Activated CD4-positive, alpha-beta T cell treated with anti-CD3 and anti-CD28 coated beads, Interleukin-2, amount 50 U/mL, for 4 hours (primary cell): Measurements from ENCODE around the gene KLHL10.
"Not testable (repeated sequence)": the region's sequence is repeated elsewhere in the genome, so short reads cannot be mapped to it uniquely, and the experiment has no call there.

Experiments
- DNase-seq, 2 experiments: peaks; one replicate each; pipeline ENCODE4 v3.0.0-alpha.2; 2020

Gene KLHL10

DNA sequence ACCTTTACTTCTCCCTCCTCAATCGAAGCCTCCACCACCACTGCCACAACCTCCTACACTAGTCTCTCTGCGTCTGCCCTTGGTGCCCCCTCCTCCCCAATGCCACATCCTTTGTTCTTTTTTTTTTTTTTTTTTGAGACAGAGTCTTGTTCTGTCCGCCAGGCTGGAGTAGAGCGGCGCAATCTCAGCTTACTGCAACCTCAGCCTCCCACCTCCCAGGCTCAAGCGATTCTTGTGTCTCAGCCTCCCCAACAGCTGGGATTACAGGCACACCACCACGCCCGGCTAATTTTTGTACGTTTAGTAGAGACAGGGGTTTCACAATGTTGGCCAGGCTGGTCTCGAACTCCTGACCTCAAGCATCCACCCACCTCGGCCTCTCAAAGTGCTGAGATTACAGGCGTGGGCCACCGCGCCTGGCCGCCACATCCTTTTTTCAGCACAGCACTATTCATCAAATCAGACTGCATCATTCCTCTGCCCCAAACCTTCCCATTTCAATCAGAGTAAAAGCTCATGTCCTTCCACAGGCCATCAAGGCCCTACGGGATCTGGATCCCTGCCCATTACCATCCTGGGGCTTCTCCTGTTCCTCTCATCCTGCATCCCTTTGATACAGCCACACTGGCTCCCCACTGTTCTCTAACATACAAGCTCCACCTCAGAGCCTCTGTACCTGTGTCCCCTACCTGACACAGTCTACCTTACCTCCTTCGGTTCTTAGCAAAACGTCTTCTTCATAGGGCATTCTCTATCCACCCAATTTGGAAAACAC, 25.6 kb downstream of the KLHL10 start:
- DNase-seq: peak; percentile 3 to 21

- DNase-seq: no peak
Observed at GRCh38 chr17:41864498-41864835, 26.8 kb downstream of the KLHL10 start.

- peak; percentile 82 to 83 for DNase-seq
Observed at GRCh38 chr17:41864836-41865595, 27.4 kb downstream of the KLHL10 start, which contains the start of gene KLHL11. Gene KLHL11, minus strand, starts transcription at chr17:41865423. Its CDS starts 53 bp downstream, at chr17:41865370.

GRCh38 chr17:41865596-41865893, 27.9 kb downstream of the KLHL10 start:
- DNase-seq: no peak

GRCh38 chr17:41868568-41868967, 30.9 kb downstream of the KLHL10 start:
- DNase-seq: no peak

DNA sequence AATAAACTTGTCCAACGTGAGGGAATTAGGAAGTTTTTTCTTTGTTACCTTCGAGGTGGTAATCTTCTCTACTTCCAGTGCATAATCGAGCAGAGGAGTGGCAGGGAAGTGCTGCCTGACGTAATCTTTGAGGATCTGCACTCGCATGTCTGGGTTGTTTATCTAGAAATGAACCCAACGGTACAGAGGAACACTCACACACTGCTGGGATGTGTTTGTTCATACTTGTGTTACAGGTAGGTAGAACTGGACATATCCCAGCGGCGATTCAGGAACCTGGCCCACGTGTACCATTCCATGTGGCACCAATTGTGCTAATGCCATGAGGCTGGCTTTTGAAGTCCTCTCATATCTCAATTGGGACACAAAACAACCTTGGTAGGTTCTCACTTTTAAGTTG, 31.8 kb downstream of the KLHL10 start:
- DNase-seq: no peak

GRCh38 chr17:41870097-41870496, 32.5 kb downstream of the KLHL10 start:
- no peak for DNase-seq

DNA sequence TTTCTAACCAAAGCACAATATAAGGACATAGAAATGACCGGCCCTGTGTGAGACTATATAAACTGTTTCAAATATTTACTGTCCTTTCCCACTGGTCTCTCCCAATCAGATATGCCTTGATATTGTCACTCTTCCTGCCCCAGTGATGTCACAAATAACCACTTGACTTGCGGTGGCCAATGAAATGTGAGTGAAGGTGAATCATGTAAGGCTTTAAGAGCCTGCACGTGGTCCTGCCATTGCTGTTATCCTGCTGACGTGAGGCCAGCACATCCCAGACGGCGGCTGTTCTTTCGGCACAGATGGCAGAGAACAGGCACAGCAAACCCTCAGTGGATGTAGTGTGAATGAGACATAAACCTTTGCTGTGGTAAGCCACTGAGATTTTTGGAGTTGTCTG, 33.0 kb downstream of the KLHL10 start:
- DNase-seq: no peak

DNA sequence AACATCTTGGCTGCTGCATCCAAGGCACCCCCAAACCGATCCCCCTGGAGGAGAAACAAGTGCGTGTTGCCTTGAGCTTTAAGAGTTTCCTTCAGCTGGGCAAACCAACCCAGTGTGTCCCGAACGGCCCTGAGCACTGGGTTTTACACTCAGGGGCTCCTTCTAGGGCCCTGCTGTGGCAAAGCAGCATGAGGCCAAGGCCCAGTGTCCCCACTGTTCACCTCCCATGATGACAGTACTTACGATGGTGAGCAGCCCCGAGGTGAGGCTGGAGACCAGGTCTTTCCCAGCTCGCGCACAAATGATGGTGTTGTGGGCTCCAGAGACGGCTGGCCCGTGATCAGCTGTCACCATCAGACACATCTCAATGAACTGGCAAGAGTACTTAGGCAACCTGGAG, 34.2 kb downstream of the KLHL10 start:
- DNase-seq: no peak

DNA sequence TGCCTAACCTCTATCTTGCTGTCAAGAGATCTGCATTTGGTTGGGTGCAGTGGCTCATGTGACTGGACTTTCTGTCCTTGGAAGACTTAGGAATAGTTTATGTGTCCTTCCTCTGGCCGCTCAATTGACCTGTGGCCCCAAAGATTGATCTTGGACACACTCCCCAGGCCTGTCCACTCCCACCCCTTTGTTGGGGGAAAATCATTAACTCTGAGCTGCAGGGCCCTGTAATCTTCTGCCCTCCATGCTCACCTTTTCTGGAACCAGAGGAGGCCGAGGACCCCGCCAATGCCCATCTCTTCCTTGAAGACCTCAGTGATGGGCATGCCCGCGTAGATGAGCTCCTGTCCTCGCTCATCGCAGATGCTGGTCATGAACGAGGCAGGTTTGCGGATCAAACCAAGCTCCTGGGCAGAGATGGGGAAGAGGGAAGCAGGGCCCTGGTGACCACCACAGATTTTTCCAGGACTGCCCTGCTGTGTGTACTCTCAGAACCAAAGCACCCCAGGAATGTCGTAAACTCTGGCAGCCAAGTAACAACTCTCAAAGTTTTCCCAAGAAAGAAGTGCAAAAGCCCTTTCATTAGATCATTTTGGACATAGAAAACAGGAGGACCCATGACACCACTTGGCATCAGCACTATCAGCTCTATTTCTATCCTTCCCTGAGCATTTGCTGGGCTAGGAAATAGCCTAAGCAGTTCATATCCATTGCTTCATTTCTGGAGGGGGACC, 36.1 kb downstream of the KLHL10 start:
- DNase-seq: no peak

DNA sequence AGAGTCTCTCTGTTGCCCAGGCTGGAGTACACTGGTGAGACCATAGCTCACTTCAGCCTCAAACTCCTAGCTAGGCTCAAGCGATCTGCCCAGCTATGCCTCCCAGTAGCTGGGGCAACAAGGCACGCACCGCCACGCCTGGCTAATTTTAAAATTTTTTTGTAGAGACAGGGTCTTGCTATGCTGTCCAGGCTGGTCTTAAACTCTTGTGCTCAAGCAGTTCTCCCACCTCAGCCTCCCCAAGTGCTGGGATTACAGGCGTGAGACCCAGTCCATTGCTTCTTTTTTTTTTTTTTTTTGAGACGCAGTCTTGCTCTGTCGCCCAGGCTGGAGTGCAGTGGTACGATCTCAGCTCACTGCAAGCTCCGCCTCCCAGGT, 36.7 kb downstream of the KLHL10 start:
- DNase-seq: not testable (repeated sequence)

- DNase-seq: no peak
Observed at GRCh38 chr17:41880130-41880529, 42.5 kb downstream of the KLHL10 start.

- DNase-seq: no peak
Observed at GRCh38 chr17:41882756-41883155, 45.1 kb downstream of the KLHL10 start.

GRCh38 chr17:41885733-41886132, 48.1 kb downstream of the KLHL10 start:
- DNase-seq: no peak

DNA sequence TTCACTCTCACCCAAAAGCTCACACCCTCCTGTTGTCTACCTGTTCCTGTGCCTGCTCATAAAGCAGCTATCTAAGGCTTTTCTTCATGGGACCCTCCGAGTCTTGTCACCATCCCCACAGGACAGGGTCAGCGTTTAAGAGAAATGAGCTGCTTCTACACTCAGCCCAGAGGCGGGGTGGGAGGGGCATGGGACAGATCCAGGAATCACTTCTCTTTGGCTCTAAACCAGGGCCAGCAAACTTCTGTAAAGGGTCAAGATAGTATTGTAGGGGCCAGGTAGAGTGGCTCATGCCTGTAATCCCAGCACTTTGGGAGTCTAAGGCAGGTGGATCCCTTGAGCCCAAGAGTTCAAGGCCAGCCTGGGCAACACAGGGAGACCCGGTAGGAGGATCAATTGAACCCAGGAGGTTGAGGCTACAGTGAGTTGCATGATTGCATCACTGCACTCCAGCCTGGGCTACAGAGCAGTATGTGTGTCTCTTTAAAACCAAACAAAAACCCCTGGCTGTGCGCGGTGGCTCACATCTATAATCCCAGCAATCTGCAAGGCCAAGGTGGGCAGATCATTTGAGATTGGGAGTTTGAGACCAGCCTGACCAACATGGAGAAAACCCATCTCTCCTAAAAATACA, 50.8 kb downstream of the KLHL10 start:
- no peak for DNase-seq

DNA sequence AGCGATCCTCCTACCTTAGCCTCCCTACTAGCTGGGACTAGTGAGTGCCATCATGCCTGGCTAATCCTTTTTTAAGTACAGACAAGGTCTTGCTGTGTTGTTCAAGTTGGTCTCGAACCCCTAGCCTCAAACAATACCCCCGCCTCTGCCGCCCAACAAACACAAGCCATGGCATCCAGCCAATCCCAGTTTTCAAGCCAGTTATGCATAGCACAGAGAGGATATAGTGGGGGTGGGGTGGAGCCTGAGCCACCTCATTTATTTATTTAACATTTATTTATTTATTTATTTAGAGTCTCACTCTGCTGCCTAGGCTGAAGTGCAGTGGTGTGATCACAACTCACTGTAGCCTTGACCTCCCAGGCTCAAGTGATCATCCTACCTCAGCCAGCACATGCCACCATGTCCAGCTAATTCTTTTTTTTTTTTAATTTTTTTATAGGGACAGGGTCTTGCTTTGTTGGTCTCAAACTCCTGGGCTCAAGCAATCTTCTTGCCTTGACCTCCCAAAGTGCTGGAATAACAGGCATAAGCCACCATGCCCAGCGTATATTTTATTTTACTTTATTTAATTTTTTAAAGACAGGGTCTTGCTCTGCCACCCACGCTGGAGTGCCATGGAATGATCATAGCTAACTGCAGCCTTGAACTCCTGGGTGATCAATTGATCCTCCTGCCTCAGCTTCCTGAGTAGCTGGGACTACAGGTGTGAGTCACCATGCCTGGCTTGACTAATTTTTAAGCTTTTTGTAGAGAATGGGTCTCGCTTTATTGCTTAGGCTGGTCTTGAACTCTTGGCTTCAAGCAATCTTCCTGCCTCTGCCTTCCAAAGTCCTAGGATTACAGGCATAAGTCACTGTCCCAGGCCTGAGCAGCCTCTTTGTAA, 53.8 kb downstream of the KLHL10 start:
- DNase-seq: no peak

- DNase-seq: no peak
Observed at GRCh38 chr17:41892021-41892376, 54.4 kb downstream of the KLHL10 start.

DNA sequence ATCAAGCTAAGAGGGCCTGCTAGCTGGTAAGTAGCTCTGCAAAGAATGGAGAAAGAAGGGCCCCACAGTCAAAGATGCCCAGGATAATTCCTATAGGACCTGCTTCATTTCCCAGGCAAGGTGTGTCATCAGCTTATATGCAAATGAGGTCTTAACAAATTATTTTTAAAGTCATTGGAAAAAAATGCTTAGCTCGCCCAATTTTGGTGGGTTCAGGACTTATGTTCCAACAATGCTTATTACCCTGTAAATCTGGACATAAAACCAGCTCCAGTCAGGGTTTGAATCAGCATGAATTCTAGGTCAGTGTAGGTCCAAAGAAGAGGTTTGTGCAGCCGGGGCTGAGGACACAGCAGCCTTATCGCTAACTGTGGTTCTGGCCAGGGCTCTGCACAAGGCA, 55.8 kb downstream of the KLHL10 start:
- DNase-seq: no peak

GRCh38 chr17:41894791-41895331, 57.2 kb downstream of the KLHL10 start:
- DNase-seq: no peak

GRCh38 chr17:41895617-41896016, 58.0 kb downstream of the KLHL10 start:
- DNase-seq: no peak

GRCh38 chr17:41896726-41897125, 59.1 kb downstream of the KLHL10 start:
- no peak for DNase-seq
